Measurements from ENCODE around the gene IRS2.

DNA sequence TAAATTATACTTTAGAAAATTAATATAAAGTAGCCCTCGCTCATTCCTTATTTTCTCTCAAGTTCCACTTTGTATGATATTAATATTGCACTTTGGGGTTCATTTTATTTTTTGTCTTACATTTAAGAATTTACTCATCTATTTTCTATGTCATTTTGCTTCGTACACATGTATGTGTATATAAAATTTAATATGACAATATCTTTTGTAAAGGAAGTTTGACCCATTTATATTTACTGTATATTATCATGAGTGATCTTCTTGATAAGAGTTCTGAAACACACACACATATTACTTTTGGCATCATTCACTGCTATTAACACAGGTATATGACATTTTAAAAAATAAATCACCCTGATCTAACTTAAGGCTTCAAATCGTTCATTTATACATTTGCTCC, 83.1 kb downstream of the IRS2 start:
- no peak for TF ChIP-seq CTCF (IDR thresholded peaks at IDR 0.05)
- no peak for TF ChIP-seq POLR2A (IDR thresholded peaks at IDR 0.05)

Measured in body of pancreas (tissue), 4 donors.